Measurements from ENCODE around the gene TERC. TPM values are rescaled to one million over a fixed set of nuclear protein-coding genes. Genes with fewer than 3 reads are reported as not detected.

TERC gene
- total RNA-seq, 1 experiment from 2014 or later = 47.0 TPM

GRCh38 chr3:169755488-169755887, 9.4 kb downstream of the TERC start:
- CTCF ChIA-PET = no interaction called here
- no peak overlapping the region for H3K27ac ChIP-seq (ENCODE audit: low read depth, low read length)
- TF ChIP-seq ELF1 (IDR thresholded peaks at IDR 0.05; ENCODE audit: borderline replicate concordance, low read depth) (no peak), ATF3 (IDR thresholded peaks at IDR 0.05) (no peak), MAX (IDR thresholded peaks at IDR 0.05) (no peak), CTCF (IDR thresholded peaks at IDR 0.05 in 2 of 3, conservative IDR thresholded peaks at IDR 0.05 in 1 of 3; ENCODE audit: borderline replicate concordance in 1 of 3, insufficient read depth in 1 of 3, low read depth in 2 of 3, low read length in 2 of 3) (no peak), POLR2AphosphoS5 (IDR thresholded peaks at IDR 0.05; ENCODE audit: low read depth, low read length) (no peak), RAD21 (IDR thresholded peaks at IDR 0.05; ENCODE audit: low read depth) (no peak), YY1 (IDR thresholded peaks at IDR 0.05; ENCODE audit: extremely low read depth, insufficient replicate concordance, low read depth, low read length) (no peak), EZH2phosphoT487 (IDR thresholded peaks at IDR 0.05; ENCODE audit: borderline replicate concordance) (no peak), REST (IDR thresholded peaks at IDR 0.05; ENCODE audit: low read depth) (no peak), CEBPB (IDR thresholded peaks at IDR 0.05; ENCODE audit: low read depth) (no peak), ZNF274 (IDR thresholded peaks at IDR 0.05; ENCODE audit: low read depth, low read length) (no peak), EZH2 (IDR thresholded peaks at IDR 0.05) (no peak), ZFX (IDR thresholded peaks at IDR 0.05) (no peak), TCF7L2 (IDR thresholded peaks at IDR 0.05; ENCODE audit: borderline replicate concordance, extremely low read depth, insufficient read depth, insufficient read length) (no peak), CBX3 (IDR thresholded peaks at IDR 0.05; ENCODE audit: low read depth) (no peak)

More at GRCh38 chr3:169755488-169755887, 9.4 kb downstream of the TERC start:
- Histone ChIP-seq H3K4me2 (ENCODE audit: low read length) (no peak overlapping the region), H3K36me3 (ENCODE audit: control insufficient read depth in 1 of 2, insufficient read depth in 2 of 2, low read length in 2 of 2) (no peaks in the 10 kb centered on the region), H3K4me3 (replicated peaks in 1 of 2; ENCODE audit: low read depth in 1 of 2, low read length in 2 of 2) (no peak overlapping the region), H3K9me3 (ENCODE audit: control insufficient read depth in 1 of 2, insufficient read depth in 1 of 2, low read depth in 1 of 2, low read length in 2 of 2) (no peaks in the 10 kb centered on the region), H4K20me1 (ENCODE audit: insufficient read depth) (no peaks in the 10 kb centered on the region), H3K9ac (ENCODE audit: low read length) (no peak overlapping the region), H3K9me2 (ENCODE audit: insufficient read depth) (no peaks in the 10 kb centered on the region), H3K4me1 (ENCODE audit: control insufficient read depth in 1 of 2, insufficient read depth in 2 of 2, low read length in 2 of 2) (no peaks in the 10 kb centered on the region), H2AFZ (ENCODE audit: low read depth, low read length, poor library complexity, severe bottlenecking) (no peak overlapping the region), H3K79me2 (ENCODE audit: insufficient read depth, low read length) (no peaks in the 10 kb centered on the region), H3K27me3 (ENCODE audit: insufficient read depth, low read length) (no peaks in the 10 kb centered on the region)
- DNase-seq (ENCODE audit: low read depth, low spot score) (no peak), ATAC-seq (no peak)
- ChIA-PET POLR2A (no interaction called here), RAD21 (ENCODE audit: low non-redundant PET in 1 of 2, low total read pairs in 2 of 2, uncharacterized antibody in 2 of 2, unreplicated experiment in 2 of 2) (no interaction called here)
- intact Hi-C loops (cut with micrococcal nuclease) = no loop called here
- BruUV-seq (replicated peaks) = no TSS peak
